ENCODE data around the gene FAM131A. TPM values are rescaled to one million over a fixed set of nuclear protein-coding genes. Genes with fewer than 3 reads are reported as not detected.

The FAM131A gene
- total and polyA plus RNA-seq, 2 experiments from 2014 or later: 12.2 to 12.6 TPM

DNA sequence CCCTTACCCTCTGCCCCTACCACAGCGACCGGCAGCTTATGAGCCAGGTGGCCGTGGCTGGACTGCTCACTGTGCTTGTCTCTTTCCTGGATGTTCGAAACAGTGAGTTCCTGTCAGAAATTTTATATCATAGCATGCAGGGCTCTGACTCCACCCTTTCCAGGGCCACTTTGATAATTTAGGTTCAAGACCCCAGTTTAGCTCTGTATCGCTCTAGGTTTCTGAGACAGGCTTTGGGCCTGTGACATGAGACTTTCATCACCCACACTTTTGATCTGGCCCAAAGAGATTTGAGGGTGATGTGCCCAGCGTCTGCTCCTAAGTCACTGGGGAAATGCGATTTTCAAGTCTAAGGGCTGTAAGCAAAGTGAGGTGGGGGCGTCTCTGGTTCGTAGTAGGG, 29.5 kb upstream of the FAM131A start:
- Histone ChIP-seq H3K4me1 (ENCODE audit: insufficient read depth) (no peaks in the 10 kb centered on the region), H3K9me2 (replicated peaks; ENCODE audit: insufficient read depth) (no peaks in the 10 kb centered on the region), H3K4me3 (no peak overlapping the region), H4K20me1 (ENCODE audit: insufficient read depth, poor library complexity, severe bottlenecking) (no peaks in the 10 kb centered on the region), H3K36me3 (replicated peaks; ENCODE audit: insufficient read depth, low read depth) (no peaks in the 10 kb centered on the region), H3K4me2 (no peak overlapping the region), H3K27me3 (no peaks in the 10 kb centered on the region), H3K27ac (no peak overlapping the region), H2AFZ (no peak overlapping the region), H3K79me2 (peaks cover 3% of the 10 kb centered on the region), H3K9me3 (ENCODE audit: low read depth) (no peaks in the 10 kb centered on the region)
- TF ChIP-seq EZH2phosphoT487 (IDR thresholded peaks at IDR 0.05; ENCODE audit: low read depth, severe bottlenecking, unreplicated experiment): no peak
- TF ChIP-seq EZH2 (IDR thresholded peaks at IDR 0.05; ENCODE audit: borderline replicate concordance): no peak
- TF ChIP-seq, protein P1, sequence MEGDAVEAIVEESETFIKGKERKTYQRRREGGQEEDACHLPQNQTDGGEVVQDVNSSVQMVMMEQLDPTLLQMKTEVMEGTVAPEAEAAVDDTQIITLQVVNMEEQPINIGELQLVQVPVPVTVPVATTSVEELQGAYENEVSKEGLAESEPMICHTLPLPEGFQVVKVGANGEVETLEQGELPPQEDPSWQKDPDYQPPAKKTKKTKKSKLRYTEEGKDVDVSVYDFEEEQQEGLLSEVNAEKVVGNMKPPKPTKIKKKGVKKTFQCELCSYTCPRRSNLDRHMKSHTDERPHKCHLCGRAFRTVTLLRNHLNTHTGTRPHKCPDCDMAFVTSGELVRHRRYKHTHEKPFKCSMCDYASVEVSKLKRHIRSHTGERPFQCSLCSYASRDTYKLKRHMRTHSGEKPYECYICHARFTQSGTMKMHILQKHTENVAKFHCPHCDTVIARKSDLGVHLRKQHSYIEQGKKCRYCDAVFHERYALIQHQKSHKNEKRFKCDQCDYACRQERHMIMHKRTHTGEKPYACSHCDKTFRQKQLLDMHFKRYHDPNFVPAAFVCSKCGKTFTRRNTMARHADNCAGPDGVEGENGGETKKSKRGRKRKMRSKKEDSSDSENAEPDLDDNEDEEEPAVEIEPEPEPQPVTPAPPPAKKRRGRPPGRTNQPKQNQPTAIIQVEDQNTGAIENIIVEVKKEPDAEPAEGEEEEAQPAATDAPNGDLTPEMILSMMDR (IDR thresholded peaks at IDR 0.05; ENCODE audit: poor library complexity): no peak
- DNase-seq (ENCODE audit: low spot score): no peak
- 94% methylated on average over 9 of the region's 9 CpGs for WGBS (ENCODE audit: low lambda C conversion rate, missing lambda C conversion rate)

DNA sequence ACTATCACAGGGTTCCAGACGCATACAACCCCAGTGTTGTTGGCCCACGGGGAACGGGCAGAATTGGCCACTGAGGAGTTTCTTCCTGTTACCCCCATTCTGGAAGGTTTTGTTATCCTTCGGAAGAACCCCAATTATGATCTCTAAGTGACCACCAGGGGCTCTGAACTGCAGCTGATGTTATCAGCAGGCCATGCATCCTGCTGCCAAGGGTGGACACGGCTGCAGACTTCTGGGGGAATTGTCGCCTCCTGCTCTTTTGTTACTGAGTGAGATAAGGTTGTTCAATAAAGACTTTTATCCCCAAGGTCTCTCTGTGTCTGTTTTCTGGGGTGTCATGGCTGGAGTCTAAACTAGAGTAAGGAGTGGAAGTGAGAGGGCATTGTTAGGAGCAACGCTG, 28.7 kb upstream of the FAM131A start:
- H3K27ac ChIP-seq: no peak overlapping the region

DNA sequence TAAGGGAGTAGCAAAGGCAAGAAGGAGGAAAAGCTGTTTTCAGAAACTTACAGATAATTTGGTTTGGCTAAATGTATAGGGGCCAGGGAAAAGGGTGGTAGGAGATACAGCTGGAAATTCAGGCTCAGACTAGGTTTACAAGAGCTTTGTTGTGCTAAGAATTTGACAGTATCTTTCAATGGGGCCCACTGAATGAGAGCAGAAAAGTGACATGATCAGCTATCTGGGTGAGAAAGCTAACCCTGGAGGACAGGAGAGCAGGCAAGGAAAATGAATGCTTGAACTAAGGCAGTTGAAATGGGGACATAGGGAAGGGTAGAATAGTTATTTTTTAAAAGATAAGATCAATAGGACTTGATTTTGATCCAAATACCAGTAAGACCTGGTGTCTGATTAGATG, 25.8 kb upstream of the FAM131A start:
- Histone ChIP-seq H3K4me1 (ENCODE audit: insufficient read depth) (peaks cover 3% of the 10 kb centered on the region), H3K27me3 (no peaks in the 10 kb centered on the region), H2AFZ (no peak overlapping the region), H3K9me2 (replicated peaks; ENCODE audit: insufficient read depth) (no peaks in the 10 kb centered on the region), H3K4me3 (no peak overlapping the region), H3K36me3 (replicated peaks; ENCODE audit: insufficient read depth, low read depth) (no peaks in the 10 kb centered on the region), H3K27ac (no peak overlapping the region), H3K4me2 (no peak overlapping the region), H4K20me1 (ENCODE audit: insufficient read depth, poor library complexity, severe bottlenecking) (peaks cover 14% of the 10 kb centered on the region), H3K79me2 (peaks cover 19% of the 10 kb centered on the region), H3K9me3 (ENCODE audit: low read depth) (no peaks in the 10 kb centered on the region)
- no peak for DNase-seq (ENCODE audit: low spot score)
- TF ChIP-seq, protein P1 (IDR thresholded peaks at IDR 0.05; ENCODE audit: poor library complexity): no peak
- no peak for TF ChIP-seq EZH2 (IDR thresholded peaks at IDR 0.05; ENCODE audit: borderline replicate concordance)
- no peak for TF ChIP-seq EZH2phosphoT487 (IDR thresholded peaks at IDR 0.05; ENCODE audit: low read depth, severe bottlenecking, unreplicated experiment)

More for the DNA sequence above, 28.7 kb upstream of the FAM131A start:
- Histone ChIP-seq H3K9me3 (ENCODE audit: low read depth) (no peaks in the 10 kb centered on the region), H2AFZ (no peak overlapping the region), H3K4me1 (ENCODE audit: insufficient read depth) (no peaks in the 10 kb centered on the region), H3K4me2 (no peak overlapping the region), H3K36me3 (replicated peaks; ENCODE audit: insufficient read depth, low read depth) (no peaks in the 10 kb centered on the region), H3K79me2 (no peaks in the 10 kb centered on the region), H4K20me1 (ENCODE audit: insufficient read depth, poor library complexity, severe bottlenecking) (no peaks in the 10 kb centered on the region), H3K9me2 (replicated peaks; ENCODE audit: insufficient read depth) (no peaks in the 10 kb centered on the region), H3K4me3 (no peak overlapping the region), H3K27me3 (no peaks in the 10 kb centered on the region)
- TF ChIP-seq EZH2 (IDR thresholded peaks at IDR 0.05; ENCODE audit: borderline replicate concordance): no peak
- TF ChIP-seq, protein P1 (IDR thresholded peaks at IDR 0.05; ENCODE audit: poor library complexity): no peak
- TF ChIP-seq EZH2phosphoT487 (IDR thresholded peaks at IDR 0.05; ENCODE audit: low read depth, severe bottlenecking, unreplicated experiment): no peak
- 80% methylated on average over 7 of the region's 7 CpGs for WGBS (ENCODE audit: low lambda C conversion rate, missing lambda C conversion rate)
- DNase-seq (ENCODE audit: low spot score): no peak

DNA sequence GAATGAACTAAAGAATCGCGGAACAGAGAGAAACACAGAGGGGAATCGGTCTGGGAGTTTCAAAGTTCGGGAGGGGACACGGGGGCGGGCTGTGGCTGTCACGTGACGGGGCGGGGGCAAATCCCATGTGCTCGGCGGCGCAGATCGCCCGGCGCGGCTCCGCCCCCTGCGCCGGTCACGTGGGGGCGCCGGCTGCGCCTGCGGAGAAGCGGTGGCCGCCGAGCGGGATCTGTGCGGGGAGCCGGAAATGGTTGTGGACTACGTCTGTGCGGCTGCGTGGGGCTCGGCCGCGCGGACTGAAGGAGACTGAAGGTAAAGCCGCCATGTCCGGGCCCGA, 23.1 kb upstream of the FAM131A start, which contains the start of gene EIF4G1:
Gene EIF4G1 (plus strand): TSS at position 244 of the 337 bp plus-strand sequence. CDS start 1,191 bp downstream, outside the sequence.
- Histone ChIP-seq H3K4me3 (peak within 1 kb of the TSS; percentile 98), H4K20me1 (ENCODE audit: insufficient read depth, poor library complexity, severe bottlenecking) (peaks cover 41% of the 10 kb centered on the region), H3K9me3 (ENCODE audit: low read depth) (no peaks in the 10 kb centered on the region), H3K27ac (peak within 1 kb of the TSS; percentile 98), H3K79me2 (peaks cover 46% of the 10 kb centered on the region), H3K4me2 (peak within 1 kb of the TSS; percentile 98), H2AFZ (peak within 1 kb of the TSS; percentile 84), H3K27me3 (no peaks in the 10 kb centered on the region), H3K36me3 (replicated peaks; ENCODE audit: insufficient read depth, low read depth) (no peaks in the 10 kb centered on the region), H3K4me1 (ENCODE audit: insufficient read depth) (peaks cover 22% of the 10 kb centered on the region), H3K9me2 (replicated peaks; ENCODE audit: insufficient read depth) (no peaks in the 10 kb centered on the region)
- WGBS (ENCODE audit: low lambda C conversion rate, missing lambda C conversion rate): 5% methylated on average over 8 of the region's 40 CpGs
- TF ChIP-seq EZH2 (IDR thresholded peaks at IDR 0.05; ENCODE audit: borderline replicate concordance) (no peak), EZH2phosphoT487 (IDR thresholded peaks at IDR 0.05; ENCODE audit: low read depth, severe bottlenecking, unreplicated experiment) (no peak)
- TF ChIP-seq, protein P1 (IDR thresholded peaks at IDR 0.05; ENCODE audit: poor library complexity): no peak
- DNase-seq (ENCODE audit: low spot score): peak; percentile 98

All from hepatocyte (in vitro differentiated cells).